ENCODE results near the gene CFAP410. TPM values are rescaled to one million over a fixed set of nuclear protein-coding genes. Genes with fewer than 3 reads are reported as not detected.

CFAP410 gene
- total RNA-seq: 10 to 100 TPM; 34.4 to 85.9 (median 48.4) TPM

- Histone ChIP-seq H3K27ac (peak within 1 kb of the TSS; percentile 95 to 98 (median 96)), H3K36me3 (peaks cover 0 to 19% (median 9%) of the 10 kb centered on the region in 4 donors), H3K4me1 (peaks cover 8 to 21% (median 13%) of the 10 kb centered on the region in 4 donors), H3K27me3 (no peaks in the 10 kb centered on the region), H3K4me3 (peak within 1 kb of the TSS; percentile 31 to 87 (median 82)), H3K9me3 (no peaks in the 10 kb centered on the region)
- ATAC-seq (ENCODE audit: low FRiP score in 2 of 2) (peak; percentile 96), DNase-seq (peak; percentile 92 to 99)
- 0 to 7% methylated on average over 8 to 39 of the region's 90 CpGs for whole genome bisulfite sequencing, 2 donors
- TF ChIP-seq CTCF (IDR thresholded peaks at IDR 0.05) (peak in 2 of 6 experiments; percentile 21 to 38), POLR2A (IDR thresholded peaks at IDR 0.05) (peak; percentile 85 to 99 (median 94)), POLR2AphosphoS5 (IDR thresholded peaks at IDR 0.05) (peak; percentile 98 to 99), EP300 (IDR thresholded peaks at IDR 0.05) (peak in 1 of 4 donors; percentile 82)
Measured at GRCh38 chr21:44338971-44339910, at the start of gene CFAP410. CFAP410 (minus strand) TSS chr21:44339390; CDS start chr21:44339194, 196 bp downstream.

- ATAC-seq (ENCODE audit: low FRiP score in 2 of 2): no peak
- no peak overlapping the region for H3K4me3 ChIP-seq
- peaks cover 0 to 10% (median 0%) of the 10 kb centered on the region in 4 donors for H3K36me3 ChIP-seq
- TF ChIP-seq POLR2A (IDR thresholded peaks at IDR 0.05) (no peak), EP300 (IDR thresholded peaks at IDR 0.05) (no peak), POLR2AphosphoS5 (IDR thresholded peaks at IDR 0.05) (no peak), CTCF (IDR thresholded peaks at IDR 0.05) (no peak)
- no peak for DNase-seq
- H3K9me3 ChIP-seq: peaks cover 12 to 30% (median 24%) of the 10 kb centered on the region in 4 donors
- no peaks in the 10 kb centered on the region for H3K27me3 ChIP-seq
- no peaks in the 10 kb centered on the region for H3K4me1 ChIP-seq
- no peak overlapping the region for H3K27ac ChIP-seq
- WGBS, 2 donors: 75 to 82% methylated on average over 2 of the region's 2 CpGs
Measured at GRCh38 chr21:44384968-44385367, 45.8 kb upstream of the CFAP410 start.

GRCh38 chr21:44383216-44383615 lies 44.0 kb upstream of the CFAP410 start:
- no peak for TF ChIP-seq EP300 (IDR thresholded peaks at IDR 0.05)
- no peak for TF ChIP-seq CTCF (IDR thresholded peaks at IDR 0.05)
- TF ChIP-seq POLR2AphosphoS5 (IDR thresholded peaks at IDR 0.05): no peak
- no peak for TF ChIP-seq POLR2A (IDR thresholded peaks at IDR 0.05)
- H3K4me1 ChIP-seq: no peaks in the 10 kb centered on the region
- no peak for ATAC-seq (ENCODE audit: low FRiP score in 2 of 2)
- H3K9me3 ChIP-seq: peaks cover 12 to 30% (median 24%) of the 10 kb centered on the region in 4 donors
- no peak overlapping the region for H3K27ac ChIP-seq
- no peak overlapping the region for H3K4me3 ChIP-seq
- no peaks in the 10 kb centered on the region for H3K27me3 ChIP-seq
- WGBS, 2 donors: 83 to 88% methylated on average over 4 of the region's 4 CpGs
- no peak for DNase-seq
- H3K36me3 ChIP-seq: peaks cover 0 to 10% (median 0%) of the 10 kb centered on the region in 4 donors

GRCh38 chr21:44382536-44382935 lies 43.3 kb upstream of the CFAP410 start:
- peaks cover 0 to 10% (median 0%) of the 10 kb centered on the region in 4 donors for H3K36me3 ChIP-seq
- 87 to 90% methylated on average over 8 to 9 of the region's 9 CpGs for WGBS, 2 donors
- H3K27ac ChIP-seq: no peak overlapping the region
- DNase-seq (no peak), ATAC-seq (ENCODE audit: low FRiP score in 2 of 2) (no peak)
- TF ChIP-seq POLR2A (IDR thresholded peaks at IDR 0.05) (no peak), EP300 (IDR thresholded peaks at IDR 0.05) (no peak), POLR2AphosphoS5 (IDR thresholded peaks at IDR 0.05) (no peak), CTCF (IDR thresholded peaks at IDR 0.05) (no peak)
- H3K27me3 ChIP-seq: no peaks in the 10 kb centered on the region
- no peak overlapping the region for H3K4me3 ChIP-seq
- no peaks in the 10 kb centered on the region for H3K4me1 ChIP-seq
- peaks cover 12 to 30% (median 24%) of the 10 kb centered on the region in 4 donors for H3K9me3 ChIP-seq

All from upper lobe of left lung (tissue), 6 donors.